IMR-90 (cell line): ENCODE data around the gene MCUB. TPM values are rescaled to one million over a fixed set of nuclear protein-coding genes. Genes with fewer than 3 reads are reported as not detected.

Source experiments
- ATAC-seq: fragments of 200-7000 bp; cut with Tn5 transposase; 2 replicates; pipeline ENCODE4 v1.9.1; 2020; ENCODE audit warnings: low read depth, mild to moderate bottlenecking, moderate library complexity
- BruUV-seq: library from RNA; stranded (reverse); fragments of 400-500 nt; replicated peaks from 2 replicates; lab custom pipeline; 2021; lab: Mats Ljungman, UMichigan
- CTCF ChIA-PET: fragments of 300-600 bp; formaldehyde crosslinking; extraction: SDS; loops from one replicate; lab custom pipeline; 2021; ENCODE audit warnings: antibody characterized with exemption; lab: Yijun Ruan, JAX
- POLR2A ChIA-PET: fragments of 300-600 bp; sonication (Branson Sonifier 250); formaldehyde crosslinking; loops from one replicate; lab custom pipeline; 2022; ENCODE audit warnings: antibody characterized with exemption; ENCODE audit not compliant: unreplicated experiment; lab: Charles Lee
- DNase-seq: peaks from one replicate; pipeline ENCODE4 v3.0.0; 2013
- H2AFZ ChIP-seq: replicated peaks from 2 replicates; pipeline ENCODE3; 2013; ENCODE audit warnings: low read length, mild to moderate bottlenecking; ENCODE audit not compliant: poor library complexity
- H2AK5ac ChIP-seq: 2 replicates; pipeline ENCODE4 v1.6.1; 2013; ENCODE audit warnings: low read depth, low read length, inconsistent platforms
- H2AK9ac ChIP-seq: replicated peaks from 2 replicates; pipeline ENCODE3; 2013; ENCODE audit warnings: mild to moderate bottlenecking, low read depth, low read length, moderate library complexity; ENCODE audit not compliant: poor library complexity
- H2BK120ac ChIP-seq: 2 replicates; pipeline ENCODE4 v1.6.1; 2013; ENCODE audit warnings: low read depth, low read length, inconsistent platforms
- H2BK15ac ChIP-seq: 3 replicates; pipeline ENCODE4 v1.6.1; 2013; ENCODE audit warnings: low read depth, low read length, inconsistent platforms
- H2BK20ac ChIP-seq: 2 replicates; pipeline ENCODE4 v1.6.1; 2013; ENCODE audit warnings: low read depth, mild to moderate bottlenecking, inconsistent platforms, low read length, moderate library complexity
- H2BK5ac ChIP-seq: 2 replicates; pipeline ENCODE4 v1.6.1; 2013; ENCODE audit warnings: mild to moderate bottlenecking, low read depth, low read length, inconsistent platforms; ENCODE audit not compliant: poor library complexity, severe bottlenecking
- H3K14ac ChIP-seq: replicated peaks from 2 replicates; pipeline ENCODE4 v1.6.1; 2013; ENCODE audit warnings: low read depth, low read length, inconsistent platforms
- H3K18ac ChIP-seq: 2 replicates; pipeline ENCODE4 v1.6.1; 2013; ENCODE audit warnings: low read depth, low read length, control low read depth
- H3K23ac ChIP-seq: 2 replicates; pipeline ENCODE4 v1.6.1; 2013; ENCODE audit warnings: low read depth, low read length, inconsistent platforms
- H3K27ac ChIP-seq: 2 replicates; pipeline ENCODE4 v1.5.1; 2013; ENCODE audit warnings: mild to moderate bottlenecking, control low read depth, low read length; ENCODE audit not compliant: insufficient read depth
- H3K27me3 ChIP-seq: 2 replicates; pipeline ENCODE4 v1.6.1; 2013; ENCODE audit warnings: low read length; ENCODE audit not compliant: control insufficient read depth, insufficient read depth
- H3K36me3 ChIP-seq: 2 replicates; pipeline ENCODE4 v1.6.1; 2013; ENCODE audit warnings: low read length, mixed read lengths; ENCODE audit not compliant: control insufficient read depth, insufficient read depth
- H3K4ac ChIP-seq: 2 replicates; pipeline ENCODE4 v1.6.1; 2013; ENCODE audit warnings: low read depth, low read length, inconsistent platforms
- H3K4me1 ChIP-seq: 2 replicates; pipeline ENCODE4 v1.6.1; 2013; ENCODE audit warnings: low read length, mixed read lengths; ENCODE audit not compliant: control insufficient read depth, insufficient read depth
- H3K4me2 ChIP-seq: 2 replicates; pipeline ENCODE4 v1.6.1; 2013; ENCODE audit warnings: low read depth, mild to moderate bottlenecking, control low read depth, low read length, moderate library complexity
- H3K4me3 ChIP-seq: 2 replicates; pipeline ENCODE4 v1.5.1; 2013; ENCODE audit warnings: low read depth, mild to moderate bottlenecking, control low read depth, low read length, moderate library complexity; ENCODE audit not compliant: insufficient read depth
- H3K56ac ChIP-seq: 2 replicates; pipeline ENCODE4 v1.6.1; 2013; ENCODE audit warnings: low read length, inconsistent platforms; ENCODE audit not compliant: insufficient read depth; ENCODE audit errors: extremely low read depth
- H3K79me1 ChIP-seq, 2 experiments: 2 replicates each; pipeline ENCODE4 v1.6.1; 2013; ENCODE audit warnings: low read length in 2 of 2, inconsistent platforms in 1 of 2, low read depth in 1 of 2
- H3K9ac ChIP-seq: 2 replicates; pipeline ENCODE4 v1.6.1; 2013; ENCODE audit warnings: low read depth, low read length, control low read depth
- H3K9me1 ChIP-seq: 2 replicates; pipeline ENCODE4 v1.6.1; 2013; ENCODE audit warnings: low read length, inconsistent platforms; ENCODE audit not compliant: insufficient read depth
- H3K9me3 ChIP-seq: 2 replicates; pipeline ENCODE4 v1.6.1; 2013; ENCODE audit warnings: low read length; ENCODE audit not compliant: control insufficient read depth, insufficient read depth
- H4K20me1 ChIP-seq: 2 replicates; pipeline ENCODE4 v1.6.1; 2013; ENCODE audit warnings: low read length, inconsistent platforms; ENCODE audit not compliant: insufficient read depth
- H4K5ac ChIP-seq: 2 replicates; pipeline ENCODE4 v1.6.1; 2013; ENCODE audit warnings: mild to moderate bottlenecking, low read depth, low read length, control low read depth
- H4K8ac ChIP-seq, 2 experiments: 2 replicates each; pipeline ENCODE4 v1.6.1; 2013; ENCODE audit warnings: low read depth in 2 of 2, low read length in 2 of 2, control low read depth in 1 of 2, inconsistent platforms in 1 of 2
- H4K91ac ChIP-seq: 2 replicates; pipeline ENCODE4 v1.6.1; 2013; ENCODE audit warnings: low read depth, low read length, inconsistent platforms; ENCODE audit not compliant: insufficient read depth
- BHLHE40 ChIP-seq: fragments of 150-350 bp; IDR thresholded peaks from 2 replicates; pipeline ENCODE4 v1.6.1; 2016; ENCODE audit warnings: mild to moderate bottlenecking, low read depth, low read length
- CEBPB ChIP-seq: IDR thresholded peaks from 2 replicates; pipeline ENCODE4 v1.6.1; 2012; ENCODE audit warnings: low read depth, low read length, improper control_type of control experiment
- CHD1 ChIP-seq: IDR thresholded peaks from 2 replicates; pipeline ENCODE4 v1.6.1; 2012; ENCODE audit warnings: low read depth, low read length, improper control_type of control experiment
- ELK1 ChIP-seq: fragments of 150-350 bp; IDR thresholded peaks from 2 replicates; pipeline ENCODE4 v1.6.1; 2016; ENCODE audit warnings: low read depth, mild to moderate bottlenecking, low read length, moderate library complexity, borderline replicate concordance
- FOS ChIP-seq: fragments of 150-350 bp; IDR thresholded peaks from 2 replicates; pipeline ENCODE4 v1.6.1; 2016; ENCODE audit warnings: low read depth, low read length
- MAFK ChIP-seq: IDR thresholded peaks from 2 replicates; pipeline ENCODE4 v1.6.1; 2012; ENCODE audit warnings: low read depth, low read length, improper control_type of control experiment
- MAZ ChIP-seq: IDR thresholded peaks from 2 replicates; pipeline ENCODE4 v1.6.1; 2012; ENCODE audit warnings: low read depth, mild to moderate bottlenecking, low read length, improper control_type of control experiment, moderate library complexity, borderline replicate concordance
- MXI1 ChIP-seq: IDR thresholded peaks from 2 replicates; pipeline ENCODE4 v1.6.1; 2012; ENCODE audit warnings: low read depth, mild to moderate bottlenecking, low read length, moderate library complexity, borderline replicate concordance
- NFE2L2 ChIP-seq: fragments of 150-350 bp; IDR thresholded peaks from 2 replicates; pipeline ENCODE4 v1.6.1; 2016; ENCODE audit warnings: low read depth, mild to moderate bottlenecking, low read length
- POLR2A ChIP-seq: IDR thresholded peaks from 2 replicates; pipeline ENCODE4 v1.6.1; 2012; ENCODE audit warnings: mild to moderate bottlenecking, low read depth, low read length
- RAD21 ChIP-seq: IDR thresholded peaks from 2 replicates; pipeline ENCODE4 v1.6.1; 2012; ENCODE audit warnings: low read length, improper control_type of control experiment
- RCOR1 ChIP-seq: IDR thresholded peaks from 2 replicates; pipeline ENCODE4 v1.6.1; 2012; ENCODE audit warnings: mild to moderate bottlenecking, low read length, improper control_type of control experiment; ENCODE audit not compliant: insufficient replicate concordance
- RFX5 ChIP-seq: IDR thresholded peaks from 2 replicates; pipeline ENCODE4 v1.8.0; 2012; ENCODE audit warnings: low read depth, mild to moderate bottlenecking, low read length, moderate library complexity
- SMC3 ChIP-seq: fragments of 150-350 bp; IDR thresholded peaks from 2 replicates; pipeline ENCODE4 v1.6.1; 2016; ENCODE audit warnings: low read depth, mild to moderate bottlenecking, antibody characterized with exemption, low read length, moderate library complexity
- WGBS, 2 experiments: methylation state at CpG; one replicate each; pipeline versions ENCODE4 v1.1.5 to v1.1.7; 2013; ENCODE audit warnings: missing lambda C conversion rate in 2 of 2; ENCODE audit not compliant: insufficient read length in 1 of 2; ENCODE audit errors: extremely low coverage in 2 of 2; 5-methylcytosine and 5-hydroxymethylcytosine counted together
- dilution Hi-C: fragments of 300-500 bp; cut with HindIII; formaldehyde crosslinking; loops from one replicate; pipeline ENCODE4 v1.14.3; 2018; ENCODE audit warnings: low sequenced_read_pairs; ENCODE audit not compliant: unreplicated experiment
- in situ Hi-C: fragments of 300-500 bp; cut with MboI; formaldehyde crosslinking; loops from 3 replicates; pipeline ENCODE4 v1.14.3; 2019; ENCODE audit warnings: low sequenced_read_pairs, inconsistent platforms, mixed read lengths
- intact Hi-C: fragments of 100-400 bp; cut with micrococcal nuclease; formaldehyde crosslinking; loops from 2 replicates; pipeline ENCODE4 v1.10.0; 2022
- polyA plus RNA-seq, 3 experiments: library from polyadenylated mRNA; depleted of rRNA; stranded (reverse); fragments of >200 nt; gene quantifications; 2 replicates each; pipeline ENCODE4 v1.2.3, GENCODE V29; 2012; ENCODE audit warnings: low replicate concordance in 1 of 3
- total RNA-seq: library from RNA; depleted of rRNA; stranded (reverse); fragments of >200 nt; gene quantifications from 2 replicates; pipeline ENCODE4 v1.2.3, GENCODE V29; 2012
- TF ChIP-seq, protein P1 (sequence below): conservative IDR thresholded peaks from 2 replicates; pipeline ENCODE4 v1.5.1; 2012; ENCODE audit warnings: mild to moderate bottlenecking, low read depth, low read length, improper control_type of control experiment
- TF ChIP-seq, protein P2 (sequence below): fragments of 150-350 bp; IDR thresholded peaks from 2 replicates; pipeline ENCODE4 v1.6.1; 2017; ENCODE audit warnings: mild to moderate bottlenecking, antibody characterized with exemption, low read length, low read depth

Gene MCUB
- total and polyA plus RNA-seq, 2 of the 4 experiments (the other 2 are of a cell fraction): 18.5 to 20.4 TPM

- ATAC-seq: no peak
- BruUV-seq: no TSS peak
Observed at GRCh38 chr4:109629775-109630174, 69.7 kb downstream of the MCUB start.

More at GRCh38 chr4:109629775-109630174, 69.7 kb downstream of the MCUB start:
- intact Hi-C loops (no loop called here), dilution Hi-C loops (no loop called here), in situ Hi-C loops (no loop called here)
- DNase-seq: no peak
- Histone ChIP-seq H3K4ac (no peak overlapping the region), H4K91ac (no peak overlapping the region), H3K56ac (no peak overlapping the region), H2AK9ac (no peak overlapping the region), H3K79me1 (no peaks in the 10 kb centered on the region), H2BK20ac (no peak overlapping the region), H2BK5ac (no peak overlapping the region), H3K14ac (no peak overlapping the region), H2AK5ac (no peak overlapping the region), H3K18ac (no peak overlapping the region), H3K23ac (no peak overlapping the region), H3K36me3 (no peaks in the 10 kb centered on the region), H4K20me1 (no peaks in the 10 kb centered on the region), H2BK15ac (no peak overlapping the region), H2BK120ac (no peak overlapping the region), H3K9me3 (no peaks in the 10 kb centered on the region), H3K9me1 (no peaks in the 10 kb centered on the region), H3K27ac (no peak overlapping the region), H2AFZ (no peak overlapping the region), H4K8ac (no peak overlapping the region), H3K27me3 (no peaks in the 10 kb centered on the region), H3K4me1 (peaks cover 2% of the 10 kb centered on the region; the same call in 1 of the 2 replicates), H3K4me2 (no peak overlapping the region), H4K5ac (no peak overlapping the region), H3K4me3 (no peak overlapping the region), H3K9ac (no peak overlapping the region)
- WGBS, 2 experiments: no CpG with 5 or more reads among the region's 4 CpGs
- no peak for TF ChIP-seq MXI1
- TF ChIP-seq MAZ: no peak
- TF ChIP-seq POLR2A: no peak
- TF ChIP-seq CEBPB: no peak
- TF ChIP-seq, protein P1, sequence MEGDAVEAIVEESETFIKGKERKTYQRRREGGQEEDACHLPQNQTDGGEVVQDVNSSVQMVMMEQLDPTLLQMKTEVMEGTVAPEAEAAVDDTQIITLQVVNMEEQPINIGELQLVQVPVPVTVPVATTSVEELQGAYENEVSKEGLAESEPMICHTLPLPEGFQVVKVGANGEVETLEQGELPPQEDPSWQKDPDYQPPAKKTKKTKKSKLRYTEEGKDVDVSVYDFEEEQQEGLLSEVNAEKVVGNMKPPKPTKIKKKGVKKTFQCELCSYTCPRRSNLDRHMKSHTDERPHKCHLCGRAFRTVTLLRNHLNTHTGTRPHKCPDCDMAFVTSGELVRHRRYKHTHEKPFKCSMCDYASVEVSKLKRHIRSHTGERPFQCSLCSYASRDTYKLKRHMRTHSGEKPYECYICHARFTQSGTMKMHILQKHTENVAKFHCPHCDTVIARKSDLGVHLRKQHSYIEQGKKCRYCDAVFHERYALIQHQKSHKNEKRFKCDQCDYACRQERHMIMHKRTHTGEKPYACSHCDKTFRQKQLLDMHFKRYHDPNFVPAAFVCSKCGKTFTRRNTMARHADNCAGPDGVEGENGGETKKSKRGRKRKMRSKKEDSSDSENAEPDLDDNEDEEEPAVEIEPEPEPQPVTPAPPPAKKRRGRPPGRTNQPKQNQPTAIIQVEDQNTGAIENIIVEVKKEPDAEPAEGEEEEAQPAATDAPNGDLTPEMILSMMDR: no peak
- TF ChIP-seq, protein P2, sequence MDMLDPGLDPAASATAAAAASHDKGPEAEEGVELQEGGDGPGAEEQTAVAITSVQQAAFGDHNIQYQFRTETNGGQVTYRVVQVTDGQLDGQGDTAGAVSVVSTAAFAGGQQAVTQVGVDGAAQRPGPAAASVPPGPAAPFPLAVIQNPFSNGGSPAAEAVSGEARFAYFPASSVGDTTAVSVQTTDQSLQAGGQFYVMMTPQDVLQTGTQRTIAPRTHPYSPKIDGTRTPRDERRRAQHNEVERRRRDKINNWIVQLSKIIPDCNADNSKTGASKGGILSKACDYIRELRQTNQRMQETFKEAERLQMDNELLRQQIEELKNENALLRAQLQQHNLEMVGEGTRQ: no peak
- TF ChIP-seq ELK1: no peak
- TF ChIP-seq RFX5: no peak
- TF ChIP-seq NFE2L2: no peak
- TF ChIP-seq FOS: no peak
- no peak for TF ChIP-seq RCOR1
- no peak for TF ChIP-seq BHLHE40
- TF ChIP-seq CHD1: no peak
- TF ChIP-seq RAD21: no peak
- no peak for TF ChIP-seq MAFK
- no peak for TF ChIP-seq SMC3
- ChIA-PET POLR2A (no interaction called here), CTCF (no interaction called here)
